ENCODE data around the gene KRTAP10-7.

- TF ChIP-seq, protein P1, sequence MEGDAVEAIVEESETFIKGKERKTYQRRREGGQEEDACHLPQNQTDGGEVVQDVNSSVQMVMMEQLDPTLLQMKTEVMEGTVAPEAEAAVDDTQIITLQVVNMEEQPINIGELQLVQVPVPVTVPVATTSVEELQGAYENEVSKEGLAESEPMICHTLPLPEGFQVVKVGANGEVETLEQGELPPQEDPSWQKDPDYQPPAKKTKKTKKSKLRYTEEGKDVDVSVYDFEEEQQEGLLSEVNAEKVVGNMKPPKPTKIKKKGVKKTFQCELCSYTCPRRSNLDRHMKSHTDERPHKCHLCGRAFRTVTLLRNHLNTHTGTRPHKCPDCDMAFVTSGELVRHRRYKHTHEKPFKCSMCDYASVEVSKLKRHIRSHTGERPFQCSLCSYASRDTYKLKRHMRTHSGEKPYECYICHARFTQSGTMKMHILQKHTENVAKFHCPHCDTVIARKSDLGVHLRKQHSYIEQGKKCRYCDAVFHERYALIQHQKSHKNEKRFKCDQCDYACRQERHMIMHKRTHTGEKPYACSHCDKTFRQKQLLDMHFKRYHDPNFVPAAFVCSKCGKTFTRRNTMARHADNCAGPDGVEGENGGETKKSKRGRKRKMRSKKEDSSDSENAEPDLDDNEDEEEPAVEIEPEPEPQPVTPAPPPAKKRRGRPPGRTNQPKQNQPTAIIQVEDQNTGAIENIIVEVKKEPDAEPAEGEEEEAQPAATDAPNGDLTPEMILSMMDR (IDR thresholded peaks at IDR 0.05) = no peak
- TF ChIP-seq POLR2A (IDR thresholded peaks at IDR 0.05) = no peak
Measured at GRCh38 chr21:44647222-44647552, 46.8 kb downstream of the KRTAP10-7 start.

Data from breast epithelium (tissue), 3 donors.